Kidney (tissue), 14 donors: ENCODE results near the gene VOPP1. TPM values are rescaled to one million over a fixed set of nuclear protein-coding genes. Genes with fewer than 3 reads are reported as not detected.

ENCODE experiments used
- DNase-seq, 5 donors: peaks; one replicate each; pipeline ENCODE4 v3.0.0-alpha.2; 2013 to 2020
- FAIRE-seq: peaks from 2 replicates; lab custom pipeline; 2012; peaks lifted over from hg19 to GRCh38; lab: Jason Lieb, UNC
- H3K27ac ChIP-seq, 2 donors: one replicate each; pipeline ENCODE4 v1.7.0; 2013; ENCODE audit warnings: low read depth in 2 of 2, low read length in 2 of 2, inconsistent platforms in 1 of 2
- H3K27me3 ChIP-seq: one replicate; pipeline ENCODE4 v1.7.1; 2013; ENCODE audit warnings: low read length, inconsistent platforms; ENCODE audit not compliant: control insufficient read depth, insufficient read depth
- H3K36me3 ChIP-seq, 3 donors: one replicate each; pipeline versions ENCODE4 v1.7.0 to v1.7.1; 2013; ENCODE audit warnings: low read length in 3 of 3, control low read depth in 1 of 3, inconsistent platforms in 1 of 3; ENCODE audit not compliant: insufficient read depth in 3 of 3, control insufficient read depth in 2 of 3
- H3K4me1 ChIP-seq, 3 donors: one replicate each; pipeline versions ENCODE4 v1.7.0 to v1.7.1; 2013; ENCODE audit warnings: low read length in 3 of 3, inconsistent platforms in 1 of 3, low read depth in 1 of 3; ENCODE audit not compliant: control insufficient read depth in 2 of 3, insufficient read depth in 2 of 3
- H3K4me3 ChIP-seq, 3 donors: one replicate each; pipeline versions ENCODE4 v1.7.0 to v1.8.1; 2013; ENCODE audit warnings: low read length in 3 of 3, control low read depth in 1 of 3, inconsistent platforms in 1 of 3
- H3K9ac ChIP-seq, 3 donors: one replicate each; pipeline versions ENCODE4 v1.7.0 to v1.7.1; 2013; ENCODE audit warnings: low read length in 3 of 3, control low read depth in 1 of 3, inconsistent platforms in 1 of 3
- H3K9me3 ChIP-seq, 3 donors: one replicate each; pipeline versions ENCODE4 v1.7.0 to v1.7.1; 2013; ENCODE audit warnings: low read length in 3 of 3, control low read depth in 1 of 3, inconsistent platforms in 1 of 3; ENCODE audit not compliant: control insufficient read depth in 2 of 3, insufficient read depth in 1 of 3
- CTCF ChIP-seq: IDR thresholded peaks from 3 replicates; pipeline ENCODE4 v1.5.1; 2012; ENCODE audit warnings: mild to moderate bottlenecking, moderate library complexity, borderline replicate concordance; ENCODE audit not compliant: insufficient read depth; ENCODE audit errors: extremely low read depth
- intact Hi-C: fragments of 100-400 bp; cut with DNase I; formaldehyde crosslinking; loops from one replicate; pipeline ENCODE4 v1.11.1; 2022
- polyA plus RNA-seq: library from polyadenylated mRNA; stranded (reverse); fragments of 350-450 nt; fragmentation: Illumina TruSeq; extraction: RNeasy Lipid Tissue Mini Kit (QIAGEN cat#74804); gene quantifications from one replicate; pipeline ENCODE4 v1.2.3, GENCODE V29; 2014; ENCODE audit warnings: low read depth, low replicate concordance; ENCODE audit not compliant: insufficient read depth
- total RNA-seq: library from RNA; stranded (reverse); fragmentation: NEBNext Ultra II Directional; extraction: Animal tissue kit (Norgen Biotek cat#: 25700); gene quantifications from one replicate; pipeline ENCODE4 v1.2.1, GENCODE V29; 2021
- donor health status: control.
- donor health status: control.
- donor health status: control.
- donor health status: control.
- donor health status: control.
- donor health status: DM: yes; HTN: yes; CAD: no.
- donor health status: Normal renal cell carcinoma (clear cell type).

Gene VOPP1
- total and polyA plus RNA-seq, 2 donors from 2014 or later: 47.3 to 98.7 TPM

GRCh38 chr7:55440040-55440690 is 132.1 kb downstream of the VOPP1 start:
- Histone ChIP-seq H3K4me3 (no peak overlapping the region), H3K27me3 (no peaks in the 10 kb centered on the region), H3K36me3 (no peaks in the 10 kb centered on the region), H3K27ac (no peak overlapping the region), H3K9me3 (no peaks in the 10 kb centered on the region), H3K9ac (no peak overlapping the region), H3K4me1 (peaks cover 0 to 3% (median 0%) of the 10 kb centered on the region in 3 donors)
- intact Hi-C loops: no loop called here
- DNase-seq (no peak), FAIRE-seq (no peak)
- no peak for TF ChIP-seq CTCF

- no peak overlapping the region for H3K9ac ChIP-seq
- no peak overlapping the region for H3K4me3 ChIP-seq
- DNase-seq (no peak), FAIRE-seq (no peak)
- H3K9me3 ChIP-seq: no peaks in the 10 kb centered on the region
- H3K4me1 ChIP-seq: peaks cover 0 to 3% (median 0%) of the 10 kb centered on the region in 3 donors
- H3K27me3 ChIP-seq: no peaks in the 10 kb centered on the region
- H3K27ac ChIP-seq: no peak overlapping the region
- no peak for TF ChIP-seq CTCF
- intact Hi-C loops: no loop called here
- H3K36me3 ChIP-seq: no peaks in the 10 kb centered on the region
Observed at GRCh38 chr7:55439627-55440026, 132.7 kb downstream of the VOPP1 start.

- no peak for TF ChIP-seq CTCF
- intact Hi-C loops: no loop called here
- H3K27ac ChIP-seq: no peak overlapping the region
- no peaks in the 10 kb centered on the region for H3K9me3 ChIP-seq
- H3K4me1 ChIP-seq: peaks cover 0 to 3% (median 0%) of the 10 kb centered on the region in 3 donors
- no peak overlapping the region for H3K4me3 ChIP-seq
- no peak overlapping the region for H3K9ac ChIP-seq
- no peaks in the 10 kb centered on the region for H3K27me3 ChIP-seq
- DNase-seq: peak in 1 of 5 donors; percentile 71
- no peaks in the 10 kb centered on the region for H3K36me3 ChIP-seq
- FAIRE-seq: no peak
Observed at GRCh38 chr7:55438757-55439525, 133.4 kb downstream of the VOPP1 start.
